Measurements from ENCODE around the gene HS2ST1. TPM values are rescaled to one million over a fixed set of nuclear protein-coding genes. Genes with fewer than 3 reads are reported as not detected.

HS2ST1 gene
- total RNA-seq, 1 experiment from 2014 or later = 45.8 TPM

DNA sequence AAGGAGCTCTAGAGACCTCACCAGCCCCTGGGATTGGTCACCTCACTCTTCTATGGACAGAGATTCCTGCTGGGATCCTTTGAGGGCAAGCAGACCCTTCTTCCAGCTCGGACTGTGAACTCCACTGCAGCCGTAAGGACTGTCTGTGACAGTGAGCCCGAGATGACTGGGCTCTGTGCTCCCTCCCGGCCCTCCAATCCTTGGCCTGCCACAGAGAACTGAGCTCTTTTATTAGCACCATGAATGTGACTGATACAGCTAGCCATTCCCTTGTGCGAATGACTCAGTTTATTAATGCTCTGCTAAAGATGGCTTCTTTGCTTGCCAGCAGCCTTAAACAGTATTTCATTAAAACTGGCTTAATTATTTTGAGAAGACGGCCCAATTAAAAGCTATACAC, 219.6 kb downstream of the HS2ST1 start:
- H3K27ac ChIP-seq (ENCODE audit: low read depth, low read length, poor library complexity, severe bottlenecking) = no peak overlapping the region
- DNase-seq (ENCODE audit: low spot score) = no peak
- ChIA-PET CTCF (no interaction called here), POLR2A (ENCODE audit: low non-redundant PET) (interaction anchor here (0.6 kb wide), 1 partner anchor 196 kb away, joined by 10 read pairs; no protein-coding TSS in a partner anchor)
- no peaks in the 10 kb centered on the region for H3K27me3 ChIP-seq (replicated peaks; ENCODE audit: insufficient read depth, low read depth, low read length, poor library complexity)
- H3K4me1 ChIP-seq (ENCODE audit: insufficient read depth, low read length, poor library complexity, severe bottlenecking) = no peaks in the 10 kb centered on the region
- H3K36me3 ChIP-seq (ENCODE audit: insufficient read depth, low read length, poor library complexity, severe bottlenecking) = no peaks in the 10 kb centered on the region
- no TSS peak for BruUV-seq (replicated peaks)
- H3K9me3 ChIP-seq (ENCODE audit: low read depth, low read length, poor library complexity, severe bottlenecking) = no peaks in the 10 kb centered on the region
- TF ChIP-seq, protein P1, sequence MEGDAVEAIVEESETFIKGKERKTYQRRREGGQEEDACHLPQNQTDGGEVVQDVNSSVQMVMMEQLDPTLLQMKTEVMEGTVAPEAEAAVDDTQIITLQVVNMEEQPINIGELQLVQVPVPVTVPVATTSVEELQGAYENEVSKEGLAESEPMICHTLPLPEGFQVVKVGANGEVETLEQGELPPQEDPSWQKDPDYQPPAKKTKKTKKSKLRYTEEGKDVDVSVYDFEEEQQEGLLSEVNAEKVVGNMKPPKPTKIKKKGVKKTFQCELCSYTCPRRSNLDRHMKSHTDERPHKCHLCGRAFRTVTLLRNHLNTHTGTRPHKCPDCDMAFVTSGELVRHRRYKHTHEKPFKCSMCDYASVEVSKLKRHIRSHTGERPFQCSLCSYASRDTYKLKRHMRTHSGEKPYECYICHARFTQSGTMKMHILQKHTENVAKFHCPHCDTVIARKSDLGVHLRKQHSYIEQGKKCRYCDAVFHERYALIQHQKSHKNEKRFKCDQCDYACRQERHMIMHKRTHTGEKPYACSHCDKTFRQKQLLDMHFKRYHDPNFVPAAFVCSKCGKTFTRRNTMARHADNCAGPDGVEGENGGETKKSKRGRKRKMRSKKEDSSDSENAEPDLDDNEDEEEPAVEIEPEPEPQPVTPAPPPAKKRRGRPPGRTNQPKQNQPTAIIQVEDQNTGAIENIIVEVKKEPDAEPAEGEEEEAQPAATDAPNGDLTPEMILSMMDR (conservative IDR thresholded peaks at IDR 0.05; ENCODE audit: low read depth, low read length) = no peak
- TF ChIP-seq EZH2 (IDR thresholded peaks at IDR 0.05; ENCODE audit: borderline replicate concordance, low read depth, low read length, poor library complexity, severe bottlenecking) = no peak
- intact Hi-C loops (cut with micrococcal nuclease; ENCODE audit: unreplicated experiment) = loop anchor here (5.0 kb wide), 3 partner anchors 138 to 928 kb away; no protein-coding TSS in a partner anchor
- no peak overlapping the region for H3K4me3 ChIP-seq (ENCODE audit: low read depth, low read length, poor library complexity, severe bottlenecking)

DNA sequence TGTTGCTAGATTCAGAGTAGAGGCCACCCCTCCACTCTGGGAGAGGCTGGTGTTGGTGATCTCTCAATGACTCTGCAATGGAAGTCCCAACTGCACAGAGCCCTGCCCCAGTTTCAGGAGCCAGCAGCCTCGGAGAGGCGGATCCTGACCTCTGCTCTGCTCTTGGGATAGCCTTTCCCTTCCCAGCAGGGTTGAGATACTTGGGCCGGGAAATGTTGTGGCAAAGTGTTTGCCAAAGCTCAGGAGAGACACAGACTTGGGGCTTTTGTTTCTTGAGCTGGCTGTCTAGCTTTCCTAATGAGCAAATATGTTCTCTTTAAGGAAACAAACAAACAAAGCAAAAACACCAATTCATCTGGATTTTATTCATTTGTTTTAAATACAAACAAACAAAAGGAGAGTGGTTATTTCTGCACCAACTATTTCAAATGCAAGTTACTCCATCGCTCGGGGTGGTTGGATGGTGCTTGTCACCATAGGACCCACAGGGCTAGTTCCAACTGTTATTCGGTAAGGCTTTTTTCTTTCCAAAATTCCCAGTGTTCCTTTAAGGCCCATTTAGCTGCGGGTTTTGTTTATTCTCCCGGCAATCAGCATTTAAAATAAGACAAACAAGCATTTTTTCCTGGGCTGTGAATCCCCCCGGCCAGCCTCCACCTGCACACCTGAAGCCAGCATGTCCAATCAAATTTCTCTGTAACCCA, 220.3 kb downstream of the HS2ST1 start:
- ChIA-PET CTCF (no interaction called here), POLR2A (ENCODE audit: low non-redundant PET) (interaction anchor here (0.6 kb wide), 1 partner anchor 195 kb away, joined by 10 read pairs; no protein-coding TSS in a partner anchor)
- intact Hi-C loops (cut with micrococcal nuclease; ENCODE audit: unreplicated experiment) = loop anchor here (5.0 kb wide), 3 partner anchors 138 to 928 kb away; no protein-coding TSS in a partner anchor
- H3K9me3 ChIP-seq (ENCODE audit: low read depth, low read length, poor library complexity, severe bottlenecking) = no peaks in the 10 kb centered on the region
- no peak for DNase-seq (ENCODE audit: low spot score)
- H3K27me3 ChIP-seq (replicated peaks; ENCODE audit: insufficient read depth, low read depth, low read length, poor library complexity) = no peaks in the 10 kb centered on the region
- no peak overlapping the region for H3K27ac ChIP-seq (ENCODE audit: low read depth, low read length, poor library complexity, severe bottlenecking)
- TF ChIP-seq, protein P1 (conservative IDR thresholded peaks at IDR 0.05; ENCODE audit: low read depth, low read length) = no peak
- no peak for TF ChIP-seq EZH2 (IDR thresholded peaks at IDR 0.05; ENCODE audit: borderline replicate concordance, low read depth, low read length, poor library complexity, severe bottlenecking)
- BruUV-seq (replicated peaks) = no TSS peak
- no peaks in the 10 kb centered on the region for H3K4me1 ChIP-seq (ENCODE audit: insufficient read depth, low read length, poor library complexity, severe bottlenecking)
- H3K36me3 ChIP-seq (ENCODE audit: insufficient read depth, low read length, poor library complexity, severe bottlenecking) = no peaks in the 10 kb centered on the region
- no peak overlapping the region for H3K4me3 ChIP-seq (ENCODE audit: low read depth, low read length, poor library complexity, severe bottlenecking)

DNA sequence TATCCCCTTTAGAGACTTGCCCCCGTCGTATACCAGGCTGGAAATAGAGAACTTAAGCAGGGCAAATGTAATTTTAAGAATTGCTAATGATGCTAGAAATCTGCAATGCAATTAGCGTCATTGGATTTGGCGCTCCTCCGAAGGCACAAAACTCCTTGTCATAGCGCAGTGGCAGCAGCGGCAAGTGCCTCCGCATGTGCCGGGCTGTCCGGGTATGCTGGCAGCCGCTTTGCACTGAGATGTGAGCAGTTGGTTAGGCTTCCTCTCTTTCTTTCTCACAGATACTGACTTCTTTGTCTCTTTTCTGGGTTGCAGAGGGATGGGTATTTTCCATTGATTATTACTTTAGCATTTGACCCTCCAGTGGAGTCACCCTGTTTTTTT, 220.9 kb downstream of the HS2ST1 start:
- CTCF ChIA-PET = no interaction called here
- intact Hi-C loops (cut with micrococcal nuclease; ENCODE audit: unreplicated experiment) = no loop called here
- Histone ChIP-seq H3K27ac (ENCODE audit: low read depth, low read length, poor library complexity, severe bottlenecking) (no peak overlapping the region), H3K4me3 (ENCODE audit: low read depth, low read length, poor library complexity, severe bottlenecking) (no peak overlapping the region), H3K27me3 (replicated peaks; ENCODE audit: insufficient read depth, low read depth, low read length, poor library complexity) (no peaks in the 10 kb centered on the region), H3K36me3 (ENCODE audit: insufficient read depth, low read length, poor library complexity, severe bottlenecking) (no peaks in the 10 kb centered on the region), H3K4me1 (ENCODE audit: insufficient read depth, low read length, poor library complexity, severe bottlenecking) (no peaks in the 10 kb centered on the region), H3K9me3 (ENCODE audit: low read depth, low read length, poor library complexity, severe bottlenecking) (no peaks in the 10 kb centered on the region)
- no peak for DNase-seq (ENCODE audit: low spot score)
- POLR2A ChIA-PET (ENCODE audit: low non-redundant PET) = no interaction called here
- TF ChIP-seq, protein P1 (conservative IDR thresholded peaks at IDR 0.05; ENCODE audit: low read depth, low read length) = no peak
- no peak for TF ChIP-seq EZH2 (IDR thresholded peaks at IDR 0.05; ENCODE audit: borderline replicate concordance, low read depth, low read length, poor library complexity, severe bottlenecking)
- BruUV-seq (replicated peaks) = no TSS peak

All from A673 (cell line).